ENCODE data around the gene ACOT11.

The ACOT11 gene

GRCh38 chr1:54583871-54584270, 35.8 kb downstream of the ACOT11 start:
- TF ChIP-seq EP300 (IDR thresholded peaks at IDR 0.05; ENCODE audit: borderline replicate concordance) (no peak), CEBPB (IDR thresholded peaks at IDR 0.05) (no peak), TCF12 (IDR thresholded peaks at IDR 0.05; ENCODE audit: low read depth) (no peak), ZBTB7A (IDR thresholded peaks at IDR 0.05; ENCODE audit: low read depth) (no peak), USF1 (IDR thresholded peaks at IDR 0.05) (no peak), TAF1 (IDR thresholded peaks at IDR 0.05; ENCODE audit: low read depth) (no peak), FOXM1 (IDR thresholded peaks at IDR 0.05; ENCODE audit: borderline replicate concordance, low read depth) (no peak), RAD21 (IDR thresholded peaks at IDR 0.05; ENCODE audit: low read depth) (no peak), TEAD4 (IDR thresholded peaks at IDR 0.05) (no peak)

GRCh38 chr1:54584575-54584974, 36.5 kb downstream of the ACOT11 start:
- TF ChIP-seq NFIC (IDR thresholded peaks at IDR 0.05) = no peak
- no peak for TF ChIP-seq MAX (IDR thresholded peaks at IDR 0.05)
- no peak for TF ChIP-seq REST (IDR thresholded peaks at IDR 0.05; ENCODE audit: low read depth)
- no peak for TF ChIP-seq TEAD4 (IDR thresholded peaks at IDR 0.05)
- no peak for TF ChIP-seq USF1 (IDR thresholded peaks at IDR 0.05)
- no peak for TF ChIP-seq RAD21 (IDR thresholded peaks at IDR 0.05; ENCODE audit: low read depth)
- TF ChIP-seq ZBTB7A (IDR thresholded peaks at IDR 0.05; ENCODE audit: low read depth) = no peak

GRCh38 chr1:54585181-54586066, 37.4 kb downstream of the ACOT11 start:
- TF ChIP-seq EP300 (IDR thresholded peaks at IDR 0.05; ENCODE audit: borderline replicate concordance) (no peak), TEAD4 (IDR thresholded peaks at IDR 0.05) (no peak), ZBTB7A (IDR thresholded peaks at IDR 0.05; ENCODE audit: low read depth) (no peak), CEBPB (IDR thresholded peaks at IDR 0.05) (no peak), YY1 (IDR thresholded peaks at IDR 0.05; ENCODE audit: low read depth) (no peak), MAX (IDR thresholded peaks at IDR 0.05) (no peak), TAF1 (IDR thresholded peaks at IDR 0.05; ENCODE audit: low read depth) (no peak)

GRCh38 chr1:54588377-54588776, 40.3 kb downstream of the ACOT11 start:
- TF ChIP-seq ZBTB7A (IDR thresholded peaks at IDR 0.05; ENCODE audit: low read depth) (no peak), EGR1 (IDR thresholded peaks at IDR 0.05) (no peak), RAD21 (IDR thresholded peaks at IDR 0.05; ENCODE audit: low read depth) (no peak), CEBPB (IDR thresholded peaks at IDR 0.05) (no peak)

GRCh38 chr1:54591127-54591756, 43.2 kb downstream of the ACOT11 start:
- no peak for TF ChIP-seq MAX (IDR thresholded peaks at IDR 0.05)
- TF ChIP-seq REST (IDR thresholded peaks at IDR 0.05; ENCODE audit: low read depth) = no peak
- TF ChIP-seq NFIC (IDR thresholded peaks at IDR 0.05) = no peak
- no peak for TF ChIP-seq TEAD4 (IDR thresholded peaks at IDR 0.05)
- no peak for TF ChIP-seq ZBTB7A (IDR thresholded peaks at IDR 0.05; ENCODE audit: low read depth)
- no peak for TF ChIP-seq YY1 (IDR thresholded peaks at IDR 0.05; ENCODE audit: low read depth)
- no peak for TF ChIP-seq EP300 (IDR thresholded peaks at IDR 0.05; ENCODE audit: borderline replicate concordance)
- TF ChIP-seq USF1 (IDR thresholded peaks at IDR 0.05) = no peak
- no peak for TF ChIP-seq TCF12 (IDR thresholded peaks at IDR 0.05; ENCODE audit: low read depth)
- TF ChIP-seq EGR1 (IDR thresholded peaks at IDR 0.05) = no peak
- TF ChIP-seq CEBPB (IDR thresholded peaks at IDR 0.05) = no peak
- TF ChIP-seq TAF1 (IDR thresholded peaks at IDR 0.05; ENCODE audit: low read depth) = no peak
- no peak for TF ChIP-seq FOXM1 (IDR thresholded peaks at IDR 0.05; ENCODE audit: borderline replicate concordance, low read depth)
- TF ChIP-seq CREB1 (IDR thresholded peaks at IDR 0.05; ENCODE audit: low read depth) = no peak
